ENCODE results near the gene MRFAP1. TPM values are rescaled to one million over a fixed set of nuclear protein-coding genes. Genes with fewer than 3 reads are reported as not detected.
"Not testable (repeated sequence)": the region's sequence is repeated elsewhere in the genome, so short reads cannot be mapped to it uniquely, and the experiment has no call there.

MRFAP1 gene
- total RNA-seq, 1 donor from 2014 or later: 166 TPM

- no peak for DNase-seq (ENCODE audit: extremely low spot score in 2 of 2)
- TF ChIP-seq POLR2A (IDR thresholded peaks at IDR 0.05) (no peak), POLR2AphosphoS5 (IDR thresholded peaks at IDR 0.05; ENCODE audit: insufficient read depth in 1 of 2, low read depth in 1 of 2) (no peak), CTCF (IDR thresholded peaks at IDR 0.05) (no peak)
- Histone ChIP-seq H3K9me3 (no peaks in the 10 kb centered on the region), H3K27ac (no peak overlapping the region), H3K4me1 (no peaks in the 10 kb centered on the region), H3K36me3 (peaks cover 0 to 19% of the 10 kb centered on the region in 2 donors), H3K27me3 (no peaks in the 10 kb centered on the region), H3K4me3 (no peak overlapping the region)
- intact Hi-C loops (cut with DNase I): no loop called here
Observed at GRCh38 chr4:6622744-6623143, 17.7 kb upstream of the MRFAP1 start.

- Histone ChIP-seq H3K27ac (no peak overlapping the region), H3K9me3 (no peaks in the 10 kb centered on the region), H3K36me3 (no peaks in the 10 kb centered on the region), H3K27me3 (no peaks in the 10 kb centered on the region), H3K4me1 (no peaks in the 10 kb centered on the region), H3K4me3 (no peak overlapping the region)
- intact Hi-C loops (cut with DNase I): no loop called here
- TF ChIP-seq POLR2A (IDR thresholded peaks at IDR 0.05) (no peak), CTCF (IDR thresholded peaks at IDR 0.05) (no peak), POLR2AphosphoS5 (IDR thresholded peaks at IDR 0.05; ENCODE audit: insufficient read depth in 1 of 2, low read depth in 1 of 2) (no peak)
- DNase-seq (ENCODE audit: extremely low spot score in 2 of 2): no peak
Observed at GRCh38 chr4:6625256-6625655, 15.2 kb upstream of the MRFAP1 start.

DNA sequence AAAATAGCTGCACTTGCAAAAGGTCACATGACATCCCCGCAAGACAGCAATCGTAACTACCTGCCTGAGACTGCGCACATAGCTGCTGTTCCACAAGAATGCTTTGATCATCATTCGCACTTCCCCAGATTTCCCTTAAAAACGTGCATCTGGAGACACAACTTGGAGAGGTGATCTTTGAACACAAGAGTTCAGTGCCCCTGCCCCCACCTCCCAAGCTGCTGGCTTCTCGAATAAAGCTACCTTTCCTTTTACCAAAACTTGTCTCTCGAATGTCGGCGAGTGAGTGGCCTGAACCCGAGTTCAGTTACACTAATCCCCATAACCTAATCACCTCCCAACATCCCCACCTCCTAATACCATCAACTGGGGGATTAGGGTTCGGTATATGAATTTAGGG lies 14.4 kb upstream of the MRFAP1 start:
- Histone ChIP-seq H3K4me1 (no peaks in the 10 kb centered on the region), H3K4me3 (no peak overlapping the region), H3K27ac (no peak overlapping the region), H3K27me3 (no peaks in the 10 kb centered on the region), H3K9me3 (no peaks in the 10 kb centered on the region), H3K36me3 (no peaks in the 10 kb centered on the region)
- no peak for DNase-seq (ENCODE audit: extremely low spot score in 2 of 2)
- TF ChIP-seq POLR2A (IDR thresholded peaks at IDR 0.05): no peak
- no peak for TF ChIP-seq CTCF (IDR thresholded peaks at IDR 0.05)
- no peak for TF ChIP-seq POLR2AphosphoS5 (IDR thresholded peaks at IDR 0.05; ENCODE audit: insufficient read depth in 1 of 2, low read depth in 1 of 2)
- intact Hi-C loops (cut with DNase I): no loop called here

DNA sequence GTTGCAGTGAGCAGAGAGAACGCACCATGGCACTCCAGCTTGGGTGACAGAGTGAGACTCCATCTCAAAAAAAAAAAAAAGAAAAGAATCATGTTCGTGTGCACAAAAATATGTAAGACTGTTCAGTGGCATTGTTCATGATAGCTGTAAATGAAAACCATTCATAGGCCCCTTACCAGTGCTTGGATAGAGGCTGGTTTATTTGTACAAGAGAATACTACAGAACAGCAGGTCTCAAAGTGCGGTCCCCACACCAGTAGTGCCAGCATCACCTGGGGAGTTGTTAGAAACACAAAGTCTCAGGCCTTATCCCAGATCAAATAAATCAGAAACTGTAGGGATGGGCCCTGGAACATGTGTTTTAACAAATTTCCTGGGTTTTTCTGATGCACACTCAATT lies 12.7 kb upstream of the MRFAP1 start:
- DNase-seq (ENCODE audit: extremely low spot score in 2 of 2): no peak
- intact Hi-C loops (cut with DNase I): no loop called here
- no peaks in the 10 kb centered on the region for H3K9me3 ChIP-seq
- H3K36me3 ChIP-seq: no peaks in the 10 kb centered on the region
- no peaks in the 10 kb centered on the region for H3K4me1 ChIP-seq
- H3K27me3 ChIP-seq: no peaks in the 10 kb centered on the region
- no peak for TF ChIP-seq POLR2A (IDR thresholded peaks at IDR 0.05)
- TF ChIP-seq POLR2AphosphoS5 (IDR thresholded peaks at IDR 0.05; ENCODE audit: insufficient read depth in 1 of 2, low read depth in 1 of 2): no peak
- no peak for TF ChIP-seq CTCF (IDR thresholded peaks at IDR 0.05)
- no peak overlapping the region for H3K4me3 ChIP-seq
- H3K27ac ChIP-seq: no peak overlapping the region

DNA sequence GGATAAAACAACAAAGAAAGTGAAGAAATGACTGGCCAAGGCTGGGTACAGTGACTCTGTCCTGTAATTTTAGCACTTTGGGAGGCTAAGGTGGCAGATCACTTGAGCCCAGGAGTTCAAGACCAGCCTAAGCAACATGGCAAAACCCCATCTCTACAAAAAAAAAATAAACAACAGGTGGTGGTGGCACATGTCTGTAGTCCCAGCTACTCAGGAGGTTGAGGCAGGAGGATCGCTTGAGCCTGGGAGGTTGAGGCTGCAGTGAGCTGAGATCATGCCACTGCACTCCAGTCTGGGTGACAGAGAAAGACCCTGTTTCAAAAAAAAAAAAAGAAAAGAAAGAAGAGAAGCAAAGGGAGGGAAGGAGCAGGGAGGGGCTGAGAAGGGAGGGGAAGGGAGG lies 12.0 kb upstream of the MRFAP1 start:
- intact Hi-C loops (cut with DNase I); DNase-seq (ENCODE audit: extremely low spot score in 2 of 2): not testable (repeated sequence)

GRCh38 chr4:6632125-6632524 lies 8.4 kb upstream of the MRFAP1 start:
- no peak for DNase-seq (ENCODE audit: extremely low spot score in 2 of 2)
- no peak for TF ChIP-seq POLR2AphosphoS5 (IDR thresholded peaks at IDR 0.05; ENCODE audit: insufficient read depth in 1 of 2, low read depth in 1 of 2)
- no peak for TF ChIP-seq CTCF (IDR thresholded peaks at IDR 0.05)
- TF ChIP-seq POLR2A (IDR thresholded peaks at IDR 0.05): no peak
- Histone ChIP-seq H3K4me3 (no peak overlapping the region), H3K27me3 (no peaks in the 10 kb centered on the region), H3K9me3 (no peaks in the 10 kb centered on the region), H3K36me3 (no peaks in the 10 kb centered on the region), H3K4me1 (peaks cover 8% of the 10 kb centered on the region), H3K27ac (peak overlapping the region; percentile 66)
- intact Hi-C loops (cut with DNase I): no loop called here

More for the DNA sequence above, 12.0 kb upstream of the MRFAP1 start:
- H3K36me3 ChIP-seq, H3K27me3 ChIP-seq, H3K4me1 ChIP-seq, H3K27ac ChIP-seq, H3K4me3 ChIP-seq, H3K9me3 ChIP-seq: not testable (repeated sequence)
